RCC 7860 (cell line): ENCODE measurements around the gene ANKS6.
A peak's percentile ranks its signal among the peaks of the same experiment; 100 is the strongest.

Experiments
- DNase-seq: peaks from one replicate; pipeline ENCODE4 v3.0.0-alpha.2; 2015; ENCODE audit warnings: low spot score
- FAIRE-seq: peaks from 2 replicates; lab custom pipeline; 2012; peaks lifted over from hg19 to GRCh38; lab: Jason Lieb, UNC

The ANKS6 gene

DNA sequence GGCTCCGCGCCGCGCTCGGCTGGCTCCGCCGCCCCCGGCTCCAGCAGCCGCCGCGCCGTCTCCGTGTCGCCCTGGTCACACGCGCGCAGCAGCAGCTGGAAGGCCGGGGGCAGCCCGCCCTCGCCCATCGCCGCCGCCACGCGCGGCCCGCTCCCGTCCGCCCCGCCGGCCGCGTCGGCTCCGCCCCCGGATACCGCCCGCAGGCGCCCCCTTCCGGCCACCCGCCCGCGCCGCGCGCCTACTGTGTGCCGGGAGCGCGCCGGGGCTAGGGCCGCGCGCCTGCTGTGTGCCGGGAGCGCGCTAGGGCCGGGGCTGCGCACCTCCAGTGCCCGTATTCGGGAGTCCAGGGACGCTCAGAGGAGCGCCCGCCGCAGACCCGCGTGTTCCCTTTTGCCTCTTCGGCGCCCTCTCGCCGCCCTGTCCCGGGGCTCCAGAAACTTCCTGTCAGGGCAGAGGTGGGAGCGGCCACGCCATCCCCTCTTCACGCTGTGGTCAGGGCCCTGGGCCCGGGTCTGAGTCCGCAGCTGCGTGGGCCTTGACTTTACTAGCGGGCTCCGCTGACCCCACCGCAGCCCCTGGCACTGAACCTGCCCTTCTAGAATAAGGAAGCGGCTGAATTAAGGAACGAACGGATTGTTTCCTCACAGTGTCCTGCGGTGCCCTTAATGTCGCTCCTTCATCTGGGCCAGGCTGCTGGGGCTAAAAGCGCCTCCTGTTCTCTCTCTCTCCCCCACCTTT, at the start of gene ANKS6:
ANKS6 (minus strand) TSS at position 192 of the 738 bp plus-strand sequence; CDS start at position 128, 64 bp downstream.
- DNase-seq = peak; percentile 50

DNA sequence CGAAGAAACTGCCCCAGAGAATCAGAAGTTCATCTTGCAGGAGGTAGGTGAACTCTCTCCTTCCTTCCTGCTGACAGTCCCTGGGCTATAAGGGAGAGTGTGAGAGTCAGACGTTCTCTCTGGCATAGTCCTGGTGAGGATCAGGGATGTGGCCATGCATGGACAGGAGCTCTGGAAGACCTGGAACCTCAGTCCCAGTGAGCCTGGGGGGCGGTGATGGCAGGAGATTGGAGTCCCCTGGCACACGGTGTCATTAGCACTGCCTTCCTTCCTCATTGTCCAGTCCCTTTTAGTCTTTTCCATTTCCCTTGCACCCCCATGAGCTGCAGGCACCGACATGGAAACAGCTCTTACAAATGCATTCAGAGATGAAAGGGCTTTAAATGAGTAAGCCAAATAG, 49.7 kb upstream of the ANKS6 start:
- DNase-seq = no peak
- FAIRE-seq = no peak

More for the DNA sequence above, at the start of gene ANKS6:
- FAIRE-seq = no peak

DNA sequence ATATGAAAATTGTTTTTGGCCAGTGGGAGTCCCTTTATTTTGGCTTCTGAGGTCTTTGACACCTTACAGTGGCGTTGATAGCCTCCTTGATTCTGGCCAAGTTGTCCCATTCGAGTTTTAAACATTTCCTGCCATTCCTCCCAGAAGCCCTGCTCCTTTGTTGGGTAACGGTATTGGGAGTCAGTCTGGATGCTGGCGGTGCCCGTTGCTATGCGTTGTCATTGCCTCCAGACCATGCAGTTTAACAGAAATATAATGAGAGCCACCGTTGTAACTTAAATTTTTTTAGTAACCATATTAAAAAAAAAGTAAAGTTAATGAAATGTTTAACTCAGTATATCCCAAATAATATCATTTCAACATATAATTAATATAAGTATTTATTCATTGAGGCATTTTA, 46.2 kb upstream of the ANKS6 start:
- FAIRE-seq = no peak

DNA sequence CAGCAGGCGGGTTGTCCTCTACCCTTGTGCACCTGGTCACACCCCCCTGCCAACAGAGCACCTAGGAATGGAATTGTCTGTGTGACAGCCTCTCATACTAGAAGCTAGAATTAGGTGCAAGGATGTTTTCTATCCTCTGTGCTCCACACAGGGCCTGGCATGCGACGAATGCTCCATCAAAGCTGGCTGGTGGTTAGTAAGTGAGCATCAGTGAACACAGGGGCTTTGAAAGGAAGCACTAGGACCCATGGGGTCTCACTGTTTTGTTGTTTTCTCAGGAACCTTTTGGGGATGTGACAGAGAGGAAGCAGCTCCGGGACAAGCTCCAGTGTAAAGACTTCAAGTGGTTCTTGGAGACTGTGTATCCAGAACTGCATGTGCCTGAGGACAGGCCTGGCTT, 43.4 kb upstream of the ANKS6 start:
- FAIRE-seq (no peak), DNase-seq (no peak)

More for the DNA sequence above, 46.2 kb upstream of the ANKS6 start:
- no peak for DNase-seq

DNA sequence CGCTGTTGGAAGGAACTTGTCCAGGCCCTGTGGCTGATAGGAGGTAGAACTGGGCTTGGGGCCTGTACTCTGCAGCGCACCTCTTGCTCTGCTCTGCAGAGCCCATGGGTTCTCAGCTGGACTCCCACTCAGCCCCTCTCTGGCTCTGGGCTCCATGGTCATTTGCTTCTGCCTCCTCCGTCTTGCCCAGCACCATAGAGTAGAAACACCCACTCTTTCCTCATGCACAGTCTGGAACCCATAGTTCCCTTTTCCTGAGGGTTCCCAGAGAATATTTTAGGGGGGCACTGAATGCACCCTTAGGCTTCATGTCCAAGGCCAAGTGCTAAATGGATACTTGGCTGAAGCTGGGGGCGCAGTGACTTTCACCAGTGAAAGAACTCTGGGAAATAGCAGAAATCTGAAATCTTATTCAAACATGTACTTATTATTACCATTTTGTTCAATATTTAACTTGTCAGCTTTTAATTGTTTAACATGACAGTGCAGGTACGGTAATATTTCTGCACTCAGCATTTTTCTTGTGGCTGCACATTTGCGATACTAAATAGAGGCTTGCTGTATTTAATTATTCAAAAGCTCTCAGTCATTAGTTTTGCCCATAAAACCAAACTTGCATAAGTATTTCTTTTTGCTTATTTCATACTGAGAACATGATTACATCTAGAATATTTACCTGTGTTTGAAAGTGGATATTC, 42.7 kb upstream of the ANKS6 start:
- FAIRE-seq (no peak), DNase-seq (no peak)

DNA sequence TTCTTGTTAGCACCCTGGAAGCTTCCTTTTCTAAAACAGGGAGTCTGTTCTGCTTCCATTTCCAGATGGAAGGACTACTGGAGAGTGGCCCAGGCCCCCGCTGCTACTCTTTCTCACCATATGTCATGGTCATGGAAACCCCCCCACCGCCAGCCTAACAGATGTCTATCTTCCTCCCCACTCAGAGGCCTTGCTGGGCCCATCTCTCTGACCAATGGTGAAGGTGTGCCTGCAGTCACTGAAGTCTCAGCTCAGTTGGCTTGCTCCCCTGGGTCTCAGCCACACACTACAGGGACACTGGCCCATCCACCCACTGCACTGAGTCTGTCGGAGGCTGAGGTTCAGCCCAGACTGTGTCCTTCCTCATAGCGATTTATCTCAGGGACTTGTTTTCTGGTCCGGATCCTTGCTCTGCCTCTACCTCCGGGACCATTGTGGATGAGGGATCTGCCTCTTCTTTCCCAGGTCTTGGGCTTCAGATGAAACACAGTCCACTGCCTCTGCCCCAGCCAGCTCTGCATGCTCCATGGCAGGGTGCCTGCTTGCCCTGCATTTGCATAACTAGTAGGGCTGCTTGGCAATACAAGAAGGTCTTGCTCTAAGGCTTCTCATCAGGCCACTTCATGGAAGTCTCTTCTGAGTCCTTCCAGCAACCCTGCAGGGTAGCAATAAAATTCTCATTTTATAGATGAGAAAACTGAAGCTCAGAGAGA, 42.0 kb upstream of the ANKS6 start:
- DNase-seq (no peak), FAIRE-seq (no peak)

DNA sequence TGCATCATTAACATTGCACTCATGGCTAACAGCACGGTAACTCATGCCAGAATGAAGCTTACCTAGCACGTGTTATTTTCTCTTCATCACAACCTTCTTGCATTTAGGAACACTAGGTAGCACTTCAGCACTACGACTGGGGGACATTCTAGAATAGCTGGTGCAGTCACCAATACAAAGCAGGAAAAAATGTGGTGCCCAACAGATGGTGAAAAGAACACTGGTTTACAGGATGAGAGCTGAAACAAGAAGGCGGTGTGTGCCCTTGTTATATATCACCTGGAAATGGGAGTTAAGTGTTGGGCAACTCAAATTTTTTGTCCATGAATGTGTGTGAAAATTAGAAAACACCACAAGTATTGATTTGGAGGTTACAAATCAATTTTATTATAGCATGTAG, 41.2 kb upstream of the ANKS6 start:
- DNase-seq = no peak
- FAIRE-seq = no peak

DNA sequence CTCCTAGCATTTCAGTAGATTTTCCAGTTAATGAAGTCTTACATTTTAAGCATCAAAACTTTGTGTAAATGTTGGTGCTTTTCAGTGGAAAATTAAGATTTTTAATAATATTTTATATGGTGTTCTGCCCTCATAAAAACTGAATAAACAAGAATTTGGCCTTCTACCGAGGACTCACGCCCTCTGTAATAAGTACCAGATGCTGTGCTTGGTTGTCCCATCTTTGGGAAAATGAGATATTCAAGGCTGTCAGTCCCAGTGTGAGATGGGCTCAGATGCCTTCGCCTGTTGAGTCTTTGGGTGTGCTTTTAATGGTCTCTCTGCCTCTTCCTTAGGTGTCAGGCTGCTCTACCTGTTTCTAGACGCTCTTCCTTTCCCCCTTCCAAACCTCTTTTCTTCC, 39.9 kb upstream of the ANKS6 start:
- no peak for DNase-seq
- no peak for FAIRE-seq

DNA sequence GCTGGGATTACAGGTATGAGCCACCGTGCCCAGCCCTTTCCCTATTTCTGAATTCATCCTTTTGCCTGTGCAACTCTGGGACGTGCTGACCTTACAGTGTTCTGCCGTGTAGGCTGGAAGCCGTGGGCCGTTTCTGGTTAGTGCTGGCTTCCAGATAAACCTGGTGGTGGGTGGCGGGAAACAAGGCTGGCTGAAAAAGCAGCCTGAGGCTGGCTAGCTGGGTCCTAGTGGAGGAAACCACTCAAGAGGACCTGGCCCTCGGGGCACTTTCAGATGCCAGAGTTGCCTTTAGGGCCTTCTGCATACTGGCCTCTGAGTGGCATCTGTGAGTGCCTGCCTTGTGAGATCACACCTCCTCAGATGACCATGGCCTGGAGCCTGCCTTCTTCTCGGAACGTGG, 38.0 kb upstream of the ANKS6 start:
- DNase-seq (no peak), FAIRE-seq (no peak)

DNA sequence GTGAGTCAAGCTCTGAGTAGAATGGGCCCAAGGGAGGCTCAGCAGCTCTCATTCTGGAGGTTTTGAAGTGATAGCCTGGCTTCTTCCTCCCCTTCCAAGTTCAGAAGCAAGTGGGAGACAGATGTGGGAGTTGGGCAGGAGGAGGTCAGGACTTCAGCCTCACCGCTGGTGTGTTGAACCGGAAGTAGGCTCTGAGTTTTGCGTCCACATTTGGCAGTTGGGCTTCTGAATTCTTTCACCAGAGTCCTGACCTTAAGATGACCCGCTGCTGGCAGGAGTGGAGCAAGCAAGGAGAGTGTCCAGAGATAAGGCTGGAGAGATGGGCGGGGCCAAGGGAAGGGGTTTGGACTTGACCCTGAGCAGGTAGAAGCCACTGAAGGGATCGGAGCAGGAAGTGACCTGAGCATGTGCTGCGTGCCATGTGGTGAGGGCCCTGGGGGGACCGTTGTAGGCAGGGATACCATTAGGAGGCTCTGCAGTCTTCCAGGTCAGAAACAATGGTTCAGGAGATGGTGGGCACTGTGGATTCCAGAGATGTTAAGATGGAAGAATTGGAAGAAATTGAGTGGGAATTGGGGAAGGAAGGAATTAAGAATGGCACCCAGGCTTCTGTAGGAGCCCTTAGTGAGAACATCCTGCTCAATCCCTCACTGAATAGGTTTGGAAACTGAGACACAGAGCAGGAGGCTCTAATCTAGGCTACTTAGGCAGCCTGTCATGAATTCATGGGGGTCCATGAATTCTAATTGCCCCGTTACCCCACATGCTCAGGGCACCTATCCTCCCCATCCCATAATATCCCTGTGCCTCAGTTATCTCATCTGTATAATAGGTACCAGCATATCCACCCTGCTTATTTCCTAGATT, 37.0 kb upstream of the ANKS6 start:
- no peak for DNase-seq
- no peak for FAIRE-seq

DNA sequence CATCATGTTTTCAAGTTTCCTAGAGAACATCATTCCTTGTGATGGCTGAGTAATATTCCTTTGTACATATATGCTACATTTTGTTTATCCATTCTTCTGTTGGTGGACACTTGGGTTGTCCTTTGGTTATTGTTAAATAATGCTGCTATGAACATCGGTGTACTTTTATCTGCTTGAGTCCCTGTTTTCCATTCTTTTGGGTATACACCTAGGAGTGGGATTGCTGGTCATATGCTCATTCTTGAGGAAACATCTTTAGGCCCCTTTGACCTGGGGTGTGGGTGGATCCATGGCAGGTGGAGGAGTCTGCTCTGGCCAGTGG, 36.4 kb upstream of the ANKS6 start:
- DNase-seq = no peak
- FAIRE-seq = no peak

DNA sequence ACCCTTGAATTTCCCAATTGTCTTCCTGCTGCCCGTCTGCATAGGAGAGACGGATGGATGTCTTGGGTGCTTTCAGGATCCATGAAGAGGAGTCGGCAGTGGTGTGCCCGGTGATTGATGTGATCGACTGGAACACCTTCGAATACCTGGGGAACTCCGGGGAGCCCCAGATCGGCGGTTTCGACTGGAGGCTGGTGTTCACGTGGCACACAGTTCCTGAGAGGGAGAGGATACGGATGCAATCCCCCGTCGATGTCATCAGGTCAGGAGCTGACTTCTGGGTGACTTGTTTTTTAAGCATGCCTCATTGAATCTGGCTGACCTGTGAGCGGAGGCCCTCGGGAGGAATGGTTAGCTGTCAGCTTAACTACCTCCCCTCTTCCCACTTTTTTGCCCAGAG, 35.3 kb upstream of the ANKS6 start:
- no peak for FAIRE-seq
- DNase-seq = no peak

DNA sequence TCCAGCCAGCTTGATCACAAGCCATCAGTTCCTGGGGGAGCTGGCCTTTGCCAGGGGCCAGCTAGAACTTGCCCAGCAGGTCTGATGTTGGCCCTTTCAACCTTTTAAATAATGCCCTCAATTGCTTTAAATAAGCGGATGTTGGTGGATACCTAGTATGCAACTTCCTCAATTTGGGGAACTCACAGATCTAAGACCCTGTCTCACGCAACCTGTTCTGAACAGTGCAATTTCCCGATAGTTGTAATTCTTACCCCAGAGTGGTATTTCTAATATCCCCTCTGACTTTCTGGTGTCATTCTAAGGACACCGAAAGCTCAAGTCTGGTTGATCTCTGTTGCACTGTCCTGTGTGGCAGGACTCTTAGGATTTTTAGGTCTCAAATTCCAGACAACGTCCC, 34.2 kb upstream of the ANKS6 start:
- FAIRE-seq (no peak), DNase-seq (no peak)

DNA sequence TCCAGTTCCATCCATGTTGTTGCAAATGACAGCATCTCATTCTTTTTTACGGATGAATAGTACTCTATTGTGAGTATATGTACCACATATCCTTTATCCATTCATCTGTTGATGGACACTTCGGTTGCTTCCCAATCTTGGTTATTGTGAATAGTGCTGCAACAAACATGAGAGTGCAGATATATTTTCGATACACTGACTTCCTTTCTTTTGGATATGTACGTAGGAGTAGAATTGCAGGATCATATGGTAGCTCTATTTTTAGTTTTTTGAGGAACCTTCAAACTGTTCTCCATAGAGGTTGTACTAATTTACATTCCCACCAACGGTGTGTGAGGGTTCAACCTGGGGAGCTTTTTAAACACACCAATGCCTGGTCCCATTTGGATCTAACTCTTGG, 33.4 kb upstream of the ANKS6 start:
- no peak for FAIRE-seq

DNA sequence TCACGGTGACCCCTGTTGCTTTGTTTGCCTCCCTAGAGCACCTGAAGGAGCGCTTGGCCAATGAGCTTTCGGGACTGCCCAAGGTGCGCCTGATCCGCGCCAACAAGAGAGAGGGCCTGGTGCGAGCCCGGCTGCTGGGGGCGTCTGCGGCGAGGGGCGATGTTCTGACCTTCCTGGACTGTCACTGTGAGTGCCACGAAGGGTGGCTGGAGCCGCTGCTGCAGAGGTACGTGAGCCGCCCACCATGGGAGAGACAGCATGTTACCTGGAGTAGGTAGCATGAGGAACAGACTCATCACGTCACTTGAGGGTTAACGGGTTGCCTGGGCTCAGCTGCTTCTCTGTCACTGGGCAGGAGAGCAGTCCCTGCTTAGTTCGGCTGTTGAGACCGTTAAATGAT, 30.4 kb upstream of the ANKS6 start:
- no peak for FAIRE-seq
- DNase-seq = no peak

More for the DNA sequence above, 33.4 kb upstream of the ANKS6 start:
- DNase-seq = no peak

DNA sequence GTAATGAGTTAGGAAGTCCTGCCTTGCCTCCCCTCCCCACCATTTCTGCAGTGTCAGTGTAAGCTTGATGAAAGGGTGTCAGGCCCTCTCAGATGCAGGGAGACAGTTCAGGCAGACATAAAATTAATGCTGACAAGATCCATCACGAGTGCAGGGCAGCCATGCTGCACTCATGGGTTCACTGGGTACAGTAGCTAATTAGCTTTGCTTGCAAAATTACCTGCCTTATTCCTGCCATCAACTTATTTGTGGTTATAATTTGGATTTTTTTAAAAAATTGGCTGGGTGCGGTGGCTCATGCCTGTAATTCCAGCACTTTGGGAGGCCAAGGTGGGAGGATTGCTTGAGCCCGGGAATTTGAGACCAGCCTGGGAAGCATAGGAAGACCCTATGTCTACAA, 29.1 kb upstream of the ANKS6 start:
- DNase-seq (no peak), FAIRE-seq (no peak)

DNA sequence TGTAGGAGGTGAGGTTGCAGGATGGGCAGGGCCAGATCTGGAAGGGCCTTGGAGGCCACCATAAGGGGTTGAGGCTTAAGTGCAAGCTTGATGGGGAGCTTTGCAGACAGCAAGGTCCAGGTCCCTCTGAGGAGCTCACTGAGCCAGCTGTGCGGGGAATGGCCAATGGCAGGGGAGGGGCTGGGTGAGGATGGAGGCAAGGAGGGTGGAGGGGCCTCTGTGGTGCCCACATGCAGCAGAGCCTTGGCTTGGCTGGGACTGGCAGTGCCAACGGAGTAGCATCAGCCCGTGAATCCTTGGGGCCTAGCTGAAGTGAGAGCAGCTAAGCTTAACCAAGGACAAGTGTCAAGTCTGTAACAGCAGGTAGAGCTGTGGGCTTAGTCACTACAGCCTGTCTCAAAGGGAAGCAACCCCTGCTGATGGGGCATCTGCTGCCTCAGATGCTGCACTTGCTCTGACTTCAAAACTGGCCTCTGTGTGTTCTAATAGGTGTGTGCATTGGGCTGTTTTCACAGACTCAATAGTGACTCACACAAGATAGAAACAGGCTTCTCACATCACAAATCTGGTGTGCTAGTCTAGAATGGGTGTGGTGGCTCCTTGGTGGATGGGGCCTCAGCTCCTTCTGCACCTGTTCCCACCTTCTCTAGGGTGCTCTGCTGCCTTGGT, 27.4 kb upstream of the ANKS6 start:
- FAIRE-seq = no peak
- no peak for DNase-seq

DNA sequence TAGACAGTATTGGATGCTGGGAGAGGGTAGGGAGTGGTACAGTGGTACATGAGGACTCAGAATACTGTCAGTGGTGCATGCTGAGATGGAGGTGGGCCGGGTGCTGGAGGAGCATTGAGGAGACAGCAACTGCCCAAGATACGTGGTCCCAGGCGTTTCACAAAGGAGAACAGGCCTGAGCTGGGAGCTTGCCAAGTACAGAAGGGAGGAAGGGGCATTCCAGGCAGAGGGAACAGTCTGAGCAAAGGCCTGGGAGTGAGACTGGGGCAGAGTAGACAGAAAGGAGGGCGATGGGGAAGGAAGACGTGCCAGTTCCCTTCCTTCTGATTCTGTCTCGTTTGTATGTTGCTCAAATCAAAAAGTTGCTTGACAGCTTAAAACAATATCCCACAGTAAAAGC, 26.3 kb upstream of the ANKS6 start:
- DNase-seq (no peak), FAIRE-seq (no peak)

DNA sequence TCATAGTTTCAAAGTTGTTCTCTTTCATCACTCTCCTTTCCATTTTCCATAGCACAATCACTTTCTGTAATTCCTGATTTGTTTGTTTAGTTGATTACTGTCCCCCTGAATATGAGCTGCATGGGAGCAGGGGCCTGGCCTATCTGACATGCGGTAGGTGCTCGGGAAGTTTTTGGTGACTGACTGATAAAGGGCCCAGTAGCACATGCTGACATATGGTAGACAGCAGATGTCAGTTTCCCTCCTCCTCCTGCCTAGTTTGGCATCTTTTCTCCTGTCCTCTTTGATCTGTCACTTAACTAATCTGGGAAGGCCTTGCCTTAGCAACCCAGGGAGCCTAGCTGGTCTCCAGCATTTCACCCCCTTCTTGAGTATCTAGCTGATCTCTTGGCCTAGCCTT, 25.5 kb upstream of the ANKS6 start:
- FAIRE-seq = no peak
- no peak for DNase-seq

DNA sequence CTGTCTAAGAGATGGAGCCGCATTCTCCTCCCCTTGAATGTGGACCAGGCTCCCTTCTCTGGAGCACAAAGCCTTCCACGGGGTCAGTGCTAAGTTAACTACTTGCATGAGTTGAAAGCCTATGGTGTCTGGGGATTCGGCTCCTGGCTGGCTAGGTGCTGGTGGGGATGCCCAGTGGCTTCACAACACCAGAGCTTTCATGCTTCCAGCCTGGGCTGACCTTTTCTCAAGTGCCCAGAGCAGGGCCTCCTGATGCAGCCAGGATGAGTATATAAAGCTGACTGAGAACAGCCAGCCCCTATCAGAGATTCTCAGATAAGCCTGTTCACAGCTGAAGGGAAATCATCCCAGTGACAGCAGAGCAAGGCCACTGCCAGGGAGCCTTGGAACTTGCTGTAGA, 22.9 kb upstream of the ANKS6 start:
- DNase-seq (no peak), FAIRE-seq (no peak)

DNA sequence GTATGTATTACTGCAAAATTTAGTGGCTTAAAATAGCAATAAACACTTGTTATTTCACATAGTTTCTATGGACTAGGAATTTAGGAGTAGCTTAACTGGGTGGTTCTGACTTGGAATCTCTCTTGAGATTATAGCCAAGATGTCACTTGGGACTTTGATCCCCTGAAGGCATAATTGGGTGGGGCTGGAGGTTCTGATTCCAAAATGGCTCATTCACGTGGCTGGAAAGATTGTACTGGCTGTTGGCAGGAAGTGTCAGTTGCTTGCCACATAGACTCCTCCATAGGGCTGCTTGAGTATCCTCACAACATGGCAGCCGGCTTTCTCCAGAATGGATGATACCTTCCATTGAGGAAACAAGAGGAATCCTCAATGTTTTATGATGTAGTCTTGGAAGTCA, 22.4 kb upstream of the ANKS6 start:
- FAIRE-seq (no peak), DNase-seq (no peak)
